ENCODE results near the gene TMEM9. TPM values are rescaled to one million over a fixed set of nuclear protein-coding genes. Genes with fewer than 3 reads are reported as not detected.

Gene TMEM9
- 141 and 156 TPM in 2 replicates for total RNA-seq

GRCh38 chr1:201154389-201155165 is at the start of gene TMEM9:
TSS of gene TMEM9 (minus strand) at chr1:201154474. CDS start at chr1:201153923, 551 bp downstream.

GRCh38 chr1:201190624-201191051 is 36.4 kb upstream of the TMEM9 start, which contains the start of gene IGFN1:
TSS of gene IGFN1 (plus strand) at chr1:201190824. CDS start at chr1:201193294, 2,470 bp downstream.

GRCh38 chr1:201126832-201127754 is 27.2 kb downstream of the TMEM9 start, which contains the start of gene ASCL5:
TSS of gene ASCL5 (minus strand) at chr1:201127184. CDS start at chr1:201115372, 11,812 bp downstream.

GRCh38 chr1:201112173-201112731 is 42.0 kb downstream of the TMEM9 start, which contains the start of gene CACNA1S:
TSS of gene CACNA1S (minus strand) at chr1:201112426. CDS start at chr1:201112339, 87 bp downstream.

Other genes with a start within 250 kb of the TMEM9 start
- 0.37 and 0.44 TPM in 2 replicates for gene KIF21B, start 130.8 kb downstream of the TMEM9 start, total RNA-seq
- gene CACNA1S, start 42.0 kb downstream of the TMEM9 start, total RNA-seq: not detected in 2 replicates
- gene ASCL5, start 27.3 kb downstream of the TMEM9 start, total RNA-seq: not detected in 2 replicates
- 4.6 and 12.9 TPM in 2 replicates for gene IGFN1, start 36.4 kb upstream of the TMEM9 start, total RNA-seq
- 0.55 and 0.75 TPM in 2 replicates for gene PKP1, start 129.0 kb upstream of the TMEM9 start, total RNA-seq
- gene TNNT2, start 223.2 kb upstream of the TMEM9 start, total RNA-seq: 0.11 TPM in 1 of 2 replicates, not detected in the other
- gene LAD1, start 244.8 kb upstream of the TMEM9 start, total RNA-seq: not detected in 2 replicates

Data from uterine smooth muscle cell (primary cell).